ENCODE results near the gene KCND2.

KCND2 gene

DNA sequence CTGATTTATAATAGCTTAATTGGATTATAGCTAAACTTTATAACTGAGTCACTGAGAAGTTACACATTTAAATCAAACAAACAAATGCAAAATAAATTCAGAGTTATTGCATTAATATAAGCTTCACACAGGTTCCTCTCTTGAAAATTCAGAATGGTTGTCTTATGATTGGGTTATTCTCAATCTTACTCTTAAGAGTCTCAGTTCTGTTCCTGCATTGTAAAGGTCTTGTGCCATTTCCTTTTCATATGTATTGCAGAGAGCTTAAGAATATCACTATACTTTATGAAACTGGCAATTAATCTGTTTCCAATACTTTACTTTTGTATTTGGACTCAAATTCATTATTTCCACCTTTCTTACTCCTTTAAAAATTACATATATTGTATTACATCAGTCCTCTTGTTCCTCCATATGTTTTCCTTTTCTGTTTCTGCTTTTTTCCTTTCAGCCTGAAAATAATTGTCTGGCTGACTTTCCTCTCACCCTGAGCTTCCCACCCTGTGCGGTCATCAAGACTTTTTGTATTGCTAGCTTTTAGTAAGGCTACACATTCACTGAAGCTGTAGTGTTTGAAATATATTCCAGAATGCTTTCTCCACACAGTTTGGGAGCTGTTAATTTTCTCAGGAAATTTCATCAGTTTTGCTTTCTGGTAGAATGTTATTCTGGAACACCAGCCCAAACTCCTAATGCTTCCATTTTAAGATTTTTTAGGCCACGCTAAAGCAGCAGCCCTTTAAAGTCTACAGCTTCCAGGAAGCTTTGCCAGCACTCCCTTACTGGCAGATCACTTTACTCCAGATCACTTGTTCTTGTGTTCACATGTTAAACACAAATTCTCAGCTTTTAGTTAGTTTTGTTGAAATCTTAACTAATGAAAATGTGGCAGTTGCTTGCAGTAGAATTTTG is 139.4 kb downstream of the KCND2 start:
- no peak for DNase-seq

- no peak for DNase-seq
Measured at GRCh38 chr7:120413164-120413563, 140.2 kb downstream of the KCND2 start.

GRCh38 chr7:120417244-120417979 is 144.4 kb downstream of the KCND2 start:
- DNase-seq, result no peak

- DNase-seq, result no peak
Measured at GRCh38 chr7:120421151-120421651, 148.2 kb downstream of the KCND2 start.

DNA sequence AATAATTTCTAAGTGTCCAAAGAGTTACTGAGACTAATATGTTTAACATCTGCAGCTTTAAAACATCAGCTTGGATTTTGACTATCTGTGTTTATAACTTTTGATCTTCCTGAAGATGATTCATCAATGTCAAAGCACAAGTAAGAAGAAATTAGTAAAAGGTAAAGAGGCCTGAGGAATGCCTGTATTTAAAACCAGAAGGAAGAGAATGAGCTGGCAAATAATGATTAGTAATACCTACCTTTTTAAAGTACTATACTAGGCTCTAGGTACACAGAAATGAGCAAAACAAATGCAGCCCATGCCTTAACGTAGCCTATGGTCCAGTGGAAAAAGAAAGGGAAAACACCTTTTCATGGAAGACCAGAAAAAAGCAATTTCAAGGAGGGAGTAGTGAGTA is 158.0 kb downstream of the KCND2 start:
- DNase-seq, result no peak

DNA sequence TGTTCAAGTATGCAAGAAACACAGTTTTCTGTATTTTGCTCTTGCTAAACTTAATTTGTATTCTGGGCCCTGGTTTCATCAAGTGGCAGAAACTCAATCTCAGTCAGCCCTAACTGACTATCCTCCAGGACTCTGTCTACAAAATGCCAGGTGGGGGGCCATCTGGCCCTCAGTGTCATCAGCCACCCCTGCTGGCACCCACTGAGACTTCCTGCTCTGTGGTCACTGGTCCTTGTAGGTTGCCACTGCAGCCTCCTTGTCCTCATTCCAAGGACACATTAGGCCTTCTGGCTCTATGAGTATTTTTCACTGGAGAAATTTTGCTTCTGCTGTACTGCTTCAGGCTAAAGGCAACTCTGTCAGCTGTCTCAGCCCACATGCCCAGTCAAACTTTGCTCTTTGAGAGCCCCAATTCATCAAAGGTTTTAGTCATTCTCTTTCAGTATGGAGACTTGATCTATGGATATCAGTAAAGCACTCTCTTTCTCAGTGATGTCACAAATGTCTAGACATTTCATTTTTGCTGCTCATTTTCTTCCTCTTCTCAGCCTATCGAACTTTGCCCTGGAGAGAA is 163.6 kb downstream of the KCND2 start:
- DNase-seq, result no peak

DNA sequence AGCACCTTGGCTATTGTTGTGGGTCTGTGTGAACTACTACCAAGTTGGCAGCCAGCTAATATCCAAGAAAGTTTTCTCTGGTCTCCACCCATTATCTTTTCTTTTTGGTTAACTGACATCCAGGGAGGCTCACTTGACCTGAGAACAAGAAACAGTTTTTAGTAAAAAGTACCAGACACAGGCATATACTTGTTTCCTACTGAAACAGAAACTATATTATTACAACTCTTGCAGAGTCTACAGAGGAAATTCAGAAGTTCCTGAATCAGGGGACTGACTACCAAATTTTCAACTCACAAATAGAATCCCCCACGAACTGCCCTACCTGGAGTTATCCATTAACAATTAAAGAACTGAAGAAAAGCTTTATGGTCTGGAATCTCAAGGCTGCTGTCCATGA is 168.9 kb downstream of the KCND2 start:
- no peak for DNase-seq

DNA sequence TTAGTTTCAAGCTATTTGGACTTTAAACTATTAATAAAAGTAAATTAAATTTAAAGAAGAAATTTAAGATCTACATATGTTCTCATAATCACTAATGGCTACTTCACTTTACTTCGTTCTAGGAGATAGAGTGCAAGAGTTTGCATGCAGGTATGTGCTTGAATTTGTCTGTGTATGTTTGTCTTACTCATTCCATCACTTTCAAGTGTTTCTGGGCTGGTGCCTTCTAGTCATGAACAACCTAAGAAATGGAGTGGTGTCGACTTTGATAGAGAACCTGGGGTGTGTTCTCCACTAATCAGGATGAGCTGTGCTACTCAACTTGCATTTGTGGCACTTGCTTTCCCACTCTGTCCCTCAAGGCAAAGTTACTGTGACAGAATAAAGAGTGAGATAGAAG is 169.9 kb downstream of the KCND2 start:
- no peak for DNase-seq

- DNase-seq, result no peak
Measured at GRCh38 chr7:120444650-120445049, 171.7 kb downstream of the KCND2 start.

DNA sequence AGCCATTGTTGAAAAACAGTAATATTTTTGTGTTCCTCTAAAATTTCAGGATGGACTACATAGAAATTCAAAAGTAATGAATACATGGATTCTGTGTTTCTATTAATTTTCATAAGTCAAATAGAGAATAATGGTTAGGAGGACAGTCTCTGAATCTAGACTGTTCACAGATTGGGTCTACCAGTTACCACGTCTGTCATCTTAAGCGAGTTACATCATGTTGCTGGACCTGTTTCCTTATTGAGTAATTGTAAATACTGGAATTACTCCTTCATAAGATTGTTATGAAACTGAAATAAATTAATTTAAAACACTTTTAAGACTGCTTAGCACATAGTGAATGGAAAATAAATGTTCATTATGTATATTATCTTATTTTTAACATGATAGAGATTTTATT is 172.3 kb downstream of the KCND2 start:
- no peak for DNase-seq

DNA sequence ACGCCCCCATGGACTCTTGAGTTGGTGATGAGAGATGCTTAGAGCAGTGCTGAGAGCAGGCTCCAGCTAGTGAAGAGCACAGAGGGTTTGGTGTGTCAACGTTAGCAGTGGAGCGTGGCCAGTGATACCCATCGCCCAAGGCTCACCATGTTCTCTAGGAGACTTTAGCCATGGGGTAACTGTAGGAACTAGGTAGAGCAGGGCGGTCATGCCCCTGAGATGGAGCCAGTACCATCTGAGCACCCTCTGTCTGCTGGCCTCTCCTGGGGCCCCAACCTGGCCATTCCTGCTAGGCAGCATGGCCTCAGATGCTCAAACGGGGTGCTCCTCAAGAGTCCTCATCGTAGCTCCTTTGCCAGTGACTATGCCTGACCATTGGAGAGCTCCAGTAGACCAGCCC is 179.7 kb downstream of the KCND2 start:
- DNase-seq, result no peak

DNA sequence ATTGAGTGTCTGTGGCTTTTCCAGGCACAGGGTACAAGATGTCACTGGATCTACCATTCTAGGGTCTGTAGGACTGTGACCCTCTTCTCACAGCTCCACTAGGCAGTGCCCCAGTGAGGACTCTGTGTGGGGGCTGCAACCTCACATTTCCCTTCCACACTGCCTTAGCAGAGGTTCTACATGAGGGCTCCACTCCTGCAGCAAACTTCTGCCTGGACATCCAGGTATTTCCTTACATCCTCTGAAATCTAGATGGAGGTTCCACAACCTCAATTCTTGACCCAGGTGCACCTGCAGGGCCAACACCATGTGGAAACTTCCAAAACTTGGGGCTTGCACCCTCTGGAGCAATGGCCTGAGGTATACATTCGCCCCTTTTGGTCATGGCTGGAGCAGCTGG is 183.7 kb downstream of the KCND2 start:
- DNase-seq, result no peak

GRCh38 chr7:120460949-120461348 is 188.0 kb downstream of the KCND2 start:
- no peak for DNase-seq

- no peak for DNase-seq
Measured at GRCh38 chr7:120462991-120463390, 190.0 kb downstream of the KCND2 start.

DNA sequence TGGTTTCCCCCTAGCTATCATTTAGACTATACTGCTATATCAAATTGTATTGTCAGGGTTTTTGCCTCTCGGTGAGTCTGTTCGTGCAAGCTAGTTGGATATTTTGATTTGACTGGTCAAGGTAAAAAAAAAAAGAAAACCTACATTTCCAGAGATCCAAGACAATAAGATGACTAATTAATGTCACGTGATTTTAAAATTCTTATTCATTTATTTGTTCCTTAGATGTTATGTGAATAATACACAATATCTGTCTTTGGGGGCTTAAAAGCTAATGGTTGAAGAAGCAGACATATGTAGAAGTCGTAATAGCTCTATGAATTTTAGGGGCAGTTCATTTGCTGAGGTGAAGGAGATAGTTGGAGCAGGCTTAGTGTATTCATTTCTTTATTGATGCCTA is 191.1 kb downstream of the KCND2 start:
- no peak for DNase-seq

DNA sequence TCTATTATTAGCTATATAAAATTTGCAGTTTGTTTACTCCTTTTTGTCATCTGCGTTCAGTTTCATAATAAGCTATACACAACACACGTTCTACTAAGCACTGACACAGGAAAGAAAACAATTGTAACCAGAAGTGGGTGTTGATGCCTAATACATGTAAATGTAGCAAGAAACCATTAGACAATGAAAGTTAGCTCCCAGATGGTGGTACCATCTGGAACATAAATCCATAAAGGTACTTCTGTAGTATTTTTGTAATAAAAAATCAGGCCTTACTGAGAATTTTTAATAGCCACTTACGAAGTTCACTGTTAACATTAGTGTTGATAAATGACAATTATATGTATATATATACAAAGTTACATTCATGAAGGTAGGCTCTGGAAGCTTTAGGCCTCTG is 194.7 kb downstream of the KCND2 start:
- no peak for DNase-seq

DNA sequence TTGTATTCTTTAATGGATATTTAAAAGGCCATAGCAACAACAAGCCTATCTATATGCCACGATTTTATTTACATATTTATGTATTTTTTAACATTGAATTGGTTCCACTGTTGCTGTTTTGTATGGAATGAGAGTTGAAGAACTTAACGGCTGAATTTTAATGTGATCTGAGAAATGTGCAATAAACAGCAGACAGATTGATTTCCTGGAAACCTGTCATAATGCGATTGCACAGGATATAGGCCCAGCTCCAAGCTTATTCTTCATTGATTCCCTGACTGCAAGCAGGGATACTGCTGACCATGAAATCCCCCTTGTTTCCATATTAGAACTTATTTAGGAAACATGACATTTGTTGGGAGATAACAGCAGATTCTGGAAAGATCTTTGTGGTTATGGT is 195.6 kb downstream of the KCND2 start:
- no peak for DNase-seq

DNA sequence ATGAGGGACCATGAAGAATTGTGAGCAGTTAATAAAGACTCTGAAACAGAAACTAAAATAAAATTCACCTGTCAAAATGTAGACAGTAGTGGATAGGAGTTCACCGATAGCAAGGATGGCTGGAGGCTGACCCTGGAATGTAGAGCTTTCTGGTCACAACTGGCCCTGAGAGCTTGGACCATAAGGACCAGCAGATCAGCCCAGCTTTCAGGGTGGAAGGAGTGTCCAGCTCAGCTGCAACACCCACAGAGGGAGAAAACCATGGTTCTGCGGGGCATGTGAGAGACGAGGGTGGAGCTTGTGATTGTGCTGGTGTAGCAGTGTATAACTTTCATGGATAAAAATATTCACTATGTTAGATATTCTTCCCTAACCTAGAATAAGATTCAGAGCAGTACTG is 199.9 kb downstream of the KCND2 start:
- DNase-seq, result no peak

DNA sequence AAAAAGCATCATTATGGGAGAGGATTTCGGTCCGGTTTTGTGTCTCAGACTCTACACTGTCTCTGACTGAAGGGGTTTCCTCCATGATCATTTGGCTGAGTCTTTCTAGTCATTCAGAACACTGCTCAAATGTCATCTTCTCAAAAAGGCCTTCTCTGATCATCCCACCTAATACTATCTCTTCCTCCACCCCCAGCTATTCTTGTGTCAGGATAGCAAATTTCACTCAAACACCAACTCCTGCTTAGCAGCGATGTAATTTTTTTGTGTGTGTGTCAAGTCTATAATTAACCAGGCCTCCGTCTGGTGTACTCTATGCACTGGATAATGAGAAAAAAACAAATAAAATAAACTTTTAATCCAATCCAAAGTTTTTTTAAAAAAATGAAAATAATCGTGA is 200.4 kb downstream of the KCND2 start:
- DNase-seq, result no peak

DNA sequence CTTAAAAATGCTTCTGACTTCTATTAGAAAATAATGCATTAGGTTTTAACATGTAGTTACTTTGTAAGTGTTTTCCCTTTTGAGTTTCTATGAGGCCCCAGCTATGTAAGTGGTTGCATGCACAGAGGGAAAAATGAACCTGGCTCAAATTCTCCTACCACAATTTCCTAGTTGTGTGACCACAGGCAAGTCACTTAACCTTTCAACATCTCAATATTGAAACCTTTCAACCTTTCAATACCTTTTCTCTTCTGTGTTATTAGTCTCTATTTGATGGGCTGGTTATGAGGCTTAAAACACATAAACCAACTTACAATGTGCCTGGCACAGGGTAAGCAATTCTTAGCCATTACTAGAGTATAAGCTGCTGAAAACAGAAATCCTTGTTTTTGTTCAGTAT is 203.0 kb downstream of the KCND2 start:
- DNase-seq, result no peak

DNA sequence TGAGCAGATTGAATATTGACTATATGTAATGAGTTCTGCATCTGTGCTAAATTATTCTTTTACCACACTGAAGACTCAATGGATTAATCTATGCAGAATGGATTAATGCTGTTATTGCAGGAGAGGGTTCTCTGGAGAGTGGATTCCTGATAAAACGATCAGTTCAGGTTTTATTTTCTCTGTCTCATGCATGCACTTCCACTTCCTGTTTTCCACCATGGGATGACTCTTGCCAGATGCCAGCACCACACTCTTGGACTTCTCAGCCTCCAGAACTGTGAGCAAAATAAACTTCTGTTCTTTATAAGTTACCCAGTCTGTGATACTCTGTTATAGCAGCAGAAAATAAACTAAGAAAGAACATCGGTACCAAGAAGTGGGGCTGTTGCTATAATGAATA is 207.5 kb downstream of the KCND2 start:
- DNase-seq, result no peak

GRCh38 chr7:120480930-120481329 is 208.0 kb downstream of the KCND2 start:
- DNase-seq, result no peak

DNA sequence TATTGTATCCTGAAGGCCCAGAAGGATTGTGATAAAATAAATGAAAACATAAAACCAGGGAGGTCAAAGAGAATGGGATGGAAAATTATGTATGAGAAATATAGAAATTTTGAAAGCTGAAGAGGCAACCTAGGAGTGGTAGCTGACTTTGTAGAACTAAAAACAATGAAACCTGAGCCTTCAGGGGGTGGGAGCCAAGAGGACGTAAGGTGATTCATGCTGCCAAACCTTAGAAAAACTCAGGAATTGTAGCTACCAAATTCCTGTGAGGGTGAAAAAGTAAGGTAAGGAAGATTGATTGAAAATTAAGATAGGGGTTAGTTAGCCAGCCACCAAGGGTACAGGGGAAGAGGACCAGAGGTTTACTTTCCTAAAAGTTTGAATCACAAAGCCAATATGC is 213.2 kb downstream of the KCND2 start:
- no peak for DNase-seq

DNA sequence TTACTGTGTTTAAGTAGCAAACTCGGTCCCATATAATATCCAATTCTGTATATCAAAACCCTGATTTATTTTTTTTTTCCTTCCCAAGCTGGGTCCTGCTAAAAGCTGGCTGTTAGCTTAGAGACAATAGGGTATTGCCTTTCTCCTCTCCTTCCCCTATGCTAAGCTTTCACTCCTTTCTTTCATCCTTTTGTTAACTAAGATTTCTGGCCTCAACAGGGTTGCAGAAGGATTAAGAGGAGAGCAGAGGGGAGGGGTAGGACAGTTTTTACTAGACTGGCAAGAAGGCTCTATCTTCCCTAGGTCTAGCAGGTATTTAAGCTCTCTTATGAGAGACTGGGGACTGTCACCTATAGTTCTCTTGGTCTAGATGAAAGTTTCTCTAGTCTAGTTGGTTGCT is 229.2 kb downstream of the KCND2 start:
- DNase-seq, result no peak

All from SW 1271 (cell line).